Measurements from ENCODE around the gene PTGER1. TPM values are rescaled to one million over a fixed set of nuclear protein-coding genes. Genes with fewer than 3 reads are reported as not detected.

PTGER1 gene
- total RNA-seq, 1 experiment from 2014 or later, result 0.63 TPM

- Histone ChIP-seq H4K20me1 (ENCODE audit: control insufficient read depth, insufficient read depth, insufficient read length) (no peaks in the 10 kb centered on the region), H2BK12ac (ENCODE audit: insufficient read length, low read depth, low read length) (no peak overlapping the region), H3K27ac (ENCODE audit: insufficient read length, low read depth, low read length) (no peak overlapping the region), H3K14ac (ENCODE audit: insufficient read depth, low read length) (peak overlapping the region; percentile 72; the same call in 1 of the 2 replicates), H2BK5ac (ENCODE audit: insufficient read length, low read length) (no peak overlapping the region), H3K4me1 (ENCODE audit: insufficient read depth, low read length) (peaks cover 4% of the 10 kb centered on the region; the same call in 1 of the 2 replicates), H3K4ac (ENCODE audit: low read depth, low read length) (no peak overlapping the region), H2AFZ (ENCODE audit: low read length) (no peak overlapping the region), H3K79me2 (ENCODE audit: insufficient read depth, low read length) (peaks cover 2% of the 10 kb centered on the region; the same call in 1 of the 2 replicates), H3K9me3 (ENCODE audit: control insufficient read depth, low read depth, low read length) (no peaks in the 10 kb centered on the region), H3K27me3 (ENCODE audit: insufficient read depth, low read length) (no peaks in the 10 kb centered on the region), H2BK15ac (ENCODE audit: low read depth, low read length) (no peak overlapping the region), H3T11ph (ENCODE audit: low read length) (no peak overlapping the region), H3K4me2 (ENCODE audit: insufficient read depth, insufficient read length, low read length) (peak overlapping the region; percentile 86), H3K23me2 (ENCODE audit: insufficient read length, low read depth, low read length, poor library complexity, severe bottlenecking) (peaks cover 4% of the 10 kb centered on the region), H3K23ac (ENCODE audit: insufficient read length, low read depth, low read length) (no peak overlapping the region), H4K8ac (replicated peaks; ENCODE audit: insufficient read length, low read depth, low read length) (no peak overlapping the region), H3K18ac (ENCODE audit: insufficient read length, low read depth, low read length) (no peak overlapping the region), H2BK120ac (ENCODE audit: low read depth, low read length, poor library complexity, severe bottlenecking) (no peak overlapping the region), H2BK20ac (ENCODE audit: low read depth, low read length, poor library complexity, severe bottlenecking) (no peak overlapping the region), H4K5ac (ENCODE audit: insufficient read length, low read depth, low read length) (no peak overlapping the region), H4K91ac (ENCODE audit: insufficient read length, low read depth, low read length) (no peak overlapping the region), H3K56ac (ENCODE audit: insufficient read length, low read depth, low read length) (no peak overlapping the region), H3K9ac (ENCODE audit: extremely low read depth, insufficient read length, low read length) (peak overlapping the region; percentile 64), H3K79me1 (ENCODE audit: insufficient read depth, low read depth, low read length, poor library complexity, severe bottlenecking) (peaks cover 3% of the 10 kb centered on the region), H2AK5ac (ENCODE audit: insufficient read length, low read length) (no peak overlapping the region)
- H3K4me3 Mint-ChIP-seq, result peak overlapping the region; percentile 87 to 94
- WGBS (ENCODE audit: extremely low coverage, insufficient read length, low lambda C conversion rate), result no CpG with 5 or more reads among the region's 14 CpGs
- peaks cover 22% of the 10 kb centered on the region in 2 experiments for H3K4me1 Mint-ChIP-seq
- no peak for TF ChIP-seq CTCF (conservative IDR thresholded peaks at IDR 0.05)
- H3K27me3 Mint-ChIP-seq (ENCODE audit: low read depth), result no peaks in the 10 kb centered on the region; the same call in none of the 2 replicates
- DNase-seq, result no peak
- H3K9me3 Mint-ChIP-seq, result no peaks in the 10 kb centered on the region
- H3K27ac Mint-ChIP-seq, result peak overlapping the region; percentile 65 to 80 (median 70); a peak in 5 of 7 replicates
- H3K36me3 Mint-ChIP-seq (ENCODE audit: insufficient read depth in 1 of 3, low read depth in 3 of 3), result peaks cover 14 to 34% (median 24%) of the 10 kb centered on the region in 3 experiments
Measured at GRCh38 chr19:14494910-14495671, 19.9 kb upstream of the PTGER1 start.
